ENCODE measurements around the gene CALML3. TPM values are rescaled to one million over a fixed set of nuclear protein-coding genes. Genes with fewer than 3 reads are reported as not detected.
A peak's percentile ranks its signal among the peaks of the same experiment; 100 is the strongest.

CALML3 gene
- total and polyA plus RNA-seq, 11 donors: 0.03 TPM; not detected in 10

- H3K36me3 ChIP-seq: no peaks in the 10 kb centered on the region
- peaks cover 0 to 13% (median 0%) of the 10 kb centered on the region in 12 donors for H3K4me1 ChIP-seq
- ATAC-seq (no peak), DNase-seq (no peak)
- TF ChIP-seq CTCF (IDR thresholded peaks at IDR 0.05) (no peak), POLR2A (IDR thresholded peaks at IDR 0.05) (no peak)
- intact Hi-C loops (cut with DNase I): no loop called here
- peak overlapping the region in 1 of 12 donors; percentile 32 for H3K27ac ChIP-seq
- no peak overlapping the region for H3K4me3 ChIP-seq
- H3K9me3 ChIP-seq: no peaks in the 10 kb centered on the region
- 86 to 91% (median 88%) methylated on average over 10 of the region's 10 CpGs for WGBS, 4 donors
- H3K27me3 ChIP-seq: no peaks in the 10 kb centered on the region
Measured at GRCh38 chr10:5560142-5560816, 35.5 kb downstream of the CALML3 start.

DNA sequence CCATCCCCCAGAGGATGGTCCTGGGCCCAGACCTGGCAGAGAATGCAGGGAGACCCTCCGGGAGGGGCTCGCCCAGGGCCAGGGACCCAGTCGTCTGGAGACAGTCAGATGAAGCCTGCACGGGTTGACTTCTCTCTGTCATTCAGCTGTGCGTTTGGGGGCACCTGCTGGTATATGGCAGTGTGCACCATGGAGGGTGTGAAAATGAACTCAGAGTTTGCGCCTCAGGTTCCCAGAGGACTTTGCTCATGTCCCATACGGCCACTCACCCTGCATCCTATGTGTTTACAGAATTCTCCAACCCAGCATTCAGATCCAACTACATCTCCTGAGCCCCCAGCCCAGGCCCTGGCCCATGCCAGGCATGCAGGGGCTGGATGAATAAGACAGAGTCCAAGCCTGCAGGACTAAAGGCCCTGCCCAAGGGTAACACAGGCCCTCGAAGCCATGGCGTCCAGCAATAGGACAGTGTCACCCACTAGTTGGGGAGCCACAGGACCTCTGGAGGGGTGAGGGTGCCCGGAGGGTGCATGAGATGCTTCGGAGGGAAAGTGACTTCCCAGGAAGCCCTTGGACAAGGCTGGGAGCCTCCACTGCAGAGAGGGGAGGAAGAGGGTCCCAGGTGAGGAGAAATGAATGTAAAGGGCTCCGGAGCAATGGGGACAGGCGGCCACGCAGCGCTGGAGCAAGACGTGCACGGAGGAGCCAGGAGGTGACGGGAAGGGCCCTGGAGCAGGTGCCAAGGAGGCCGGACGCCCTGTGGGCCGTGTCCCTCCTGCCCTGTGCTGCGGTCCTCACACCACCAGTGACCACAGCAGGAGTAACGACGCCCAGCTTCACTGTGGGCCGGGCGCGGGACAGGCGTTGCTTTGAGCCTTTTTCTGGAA, 36.3 kb downstream of the CALML3 start:
- Histone ChIP-seq H3K27ac (peak overlapping the region in 1 of 12 donors; percentile 32), H3K27me3 (no peaks in the 10 kb centered on the region), H3K36me3 (no peaks in the 10 kb centered on the region), H3K4me3 (no peak overlapping the region), H3K9me3 (no peaks in the 10 kb centered on the region), H3K4me1 (peaks cover 0 to 13% (median 0%) of the 10 kb centered on the region in 12 donors)
- intact Hi-C loops (cut with DNase I): no loop called here
- TF ChIP-seq CTCF (IDR thresholded peaks at IDR 0.05) (no peak), POLR2A (IDR thresholded peaks at IDR 0.05) (no peak)
- ATAC-seq (no peak), DNase-seq (peak in 1 of 5 donors; percentile 38)
- 95 to 97% (median 96%) methylated on average over 26 to 28 of the region's 28 CpGs for WGBS, 4 donors

DNA sequence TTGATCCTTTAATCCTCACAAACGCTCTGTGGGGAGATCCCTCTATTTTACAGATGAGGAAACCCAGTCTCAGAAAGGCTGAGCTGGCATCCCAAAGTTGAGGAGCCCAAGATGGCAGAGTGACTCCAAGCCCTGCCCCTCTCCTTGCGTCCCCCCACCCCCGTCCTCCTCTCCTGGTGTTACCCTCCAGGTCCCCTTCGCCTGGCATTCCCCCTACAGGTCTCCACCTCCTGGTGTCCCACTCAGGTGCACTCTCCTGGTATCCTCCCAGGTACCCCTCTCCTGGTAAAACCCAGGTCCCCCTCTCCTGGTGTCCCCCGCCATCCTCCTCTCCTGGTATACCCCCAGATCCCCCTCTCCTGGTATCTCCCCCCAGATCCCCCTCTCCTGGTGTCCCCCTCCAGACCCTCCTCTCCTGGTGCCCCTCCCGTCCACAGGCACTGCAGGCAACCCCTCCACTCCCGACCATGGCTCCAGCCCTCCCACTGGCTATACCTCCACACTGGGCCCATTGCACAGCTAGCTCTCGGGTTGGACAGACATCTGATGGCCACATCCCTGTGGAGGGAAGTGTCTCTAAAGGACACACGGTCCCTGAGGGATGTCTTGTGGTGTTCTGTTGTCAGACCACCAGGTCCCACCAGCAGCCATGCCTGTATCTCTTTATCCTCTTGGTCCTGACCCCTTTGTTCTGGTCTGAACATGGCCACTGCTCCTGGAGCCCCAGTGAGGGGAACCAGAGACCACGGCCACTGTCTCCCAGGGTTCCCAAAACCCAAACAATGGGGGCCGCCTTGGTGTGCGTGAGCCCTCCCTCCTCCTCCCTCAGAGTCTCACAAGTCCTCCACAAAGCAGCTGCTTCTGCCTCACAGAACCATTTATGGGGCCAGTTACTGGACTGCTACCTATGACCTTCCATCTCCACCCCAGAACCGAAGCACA, 37.2 kb downstream of the CALML3 start:
- TF ChIP-seq CTCF (IDR thresholded peaks at IDR 0.05) (no peak), POLR2A (IDR thresholded peaks at IDR 0.05) (no peak)
- H3K9me3 ChIP-seq: no peaks in the 10 kb centered on the region
- DNase-seq (peak in 1 of 5 donors; percentile 40), ATAC-seq (no peak)
- peaks cover 0 to 13% (median 0%) of the 10 kb centered on the region in 12 donors for H3K4me1 ChIP-seq
- H3K36me3 ChIP-seq: no peaks in the 10 kb centered on the region
- no peaks in the 10 kb centered on the region for H3K27me3 ChIP-seq
- intact Hi-C loops (cut with DNase I): no loop called here
- no peak overlapping the region for H3K4me3 ChIP-seq
- WGBS, 4 donors: 94 to 97% (median 95%) methylated on average over 13 of the region's 13 CpGs
- no peak overlapping the region for H3K27ac ChIP-seq
